Pancreas (tissue), 10 donors: Measurements from ENCODE around the gene WFIKKN1. TPM values are rescaled to one million over a fixed set of nuclear protein-coding genes. Genes with fewer than 3 reads are reported as not detected.

ENCODE experiments used
- ATAC-seq, 4 donors: fragments of 200-7000 bp; cut with Tn5 transposase; one replicate each; pipeline versions ENCODE4 v1.8.0 to v1.9.1; 2020; ENCODE audit warnings: mild to moderate bottlenecking in 4 of 4, moderate library complexity in 4 of 4
- DNase-seq, 6 donors: peaks; one replicate each; pipeline ENCODE4 v3.0.0-alpha.2; 2020
- FAIRE-seq: peaks from 2 replicates; lab custom pipeline; 2012; peaks lifted over from hg19 to GRCh38; lab: Jason Lieb, UNC
- H3K27ac ChIP-seq, 4 donors: fragments of 200-600 bp; sonication (generic); 1 replicate in 3 of 4; 2 replicates in 1 of 4; pipeline versions ENCODE4 v1.5.0 to v1.8.0; 2020
- H3K27me3 ChIP-seq, 4 donors: fragments of 200-600 bp; one replicate each; pipeline ENCODE4 v1.8.0; 2021
- H3K36me3 ChIP-seq, 3 donors: fragments of 200-600 bp; sonication (generic) in 1 of 3; one replicate each; pipeline versions ENCODE4 v1.5.0 to v1.8.0; 2020 to 2021
- H3K4me1 ChIP-seq, 3 donors: fragments of 200-600 bp; one replicate each; pipeline ENCODE4 v1.8.0; 2021
- H3K4me3 ChIP-seq, 4 donors: fragments of 200-600 bp; sonication (generic) in 2 of 4; one replicate each; pipeline versions ENCODE4 v1.5.0 to v1.8.0; 2020 to 2021
- H3K9me3 ChIP-seq, 4 donors: fragments of 200-600 bp; one replicate each; pipeline ENCODE4 v1.8.0; 2021
- CTCF ChIP-seq, 4 donors: fragments of 200-600 bp; sonication (generic) in 3 of 4; IDR thresholded peaks; one replicate each; pipeline versions ENCODE4 v1.5.0 to v1.8.0; 2021; ENCODE audit warnings: antibody characterized with exemption in 4 of 4
- WGBS, 2 donors: extraction: QIAGEN DNeasy Blood & Tissue Kit; methylation state at CpG; one replicate each; pipeline ENCODE4 v1.1.7; 2013; 5-methylcytosine and 5-hydroxymethylcytosine counted together
- intact Hi-C, 3 donors: fragments of 100-400 bp; cut with DNase I; formaldehyde crosslinking; loops; one replicate each; pipeline versions ENCODE4 v1.11.1 to v1.14.2; 2022
- polyA plus RNA-seq, 2 donors: library from polyadenylated mRNA; stranded (reverse); fragments of 200-250 nt; gene quantifications; one replicate each; pipeline ENCODE4 v1.2.3, GENCODE V29; 2013
- total RNA-seq, 6 donors: library from RNA; stranded (reverse); fragmentation: NEBNext Ultra II Directional in 4 of 6; extraction: Animal tissue kit (Norgen Biotek cat#: 25700) in 4 of 6; gene quantifications; one replicate each; pipeline versions ENCODE4 v1.2.1 to v1.2.4, GENCODE V29; 2021 to 2023
- donor health status: healthy with polysubstance abuse.
- donor health status: DM: no; HTN: no; CAD: no; lungs with moderate emphysema.
- donor health status: DM: no; HTN: no; CAD: no.
- donor health status: control.
- donor health status: control.
- donor health status: Bipolar disorder and iron deficiency.
- donor health status: DM: yes; HTN: yes; CAD: no.
- donor health status: DM: no; HTN: no; CAD: no.
- donor health status: DM: no; HTN: no; CAD: no.
- donor health status: DM: yes; HTN: yes; CAD: no.

WFIKKN1 gene
- total and polyA plus RNA-seq, 8 donors = 0.75 to 13.8 (median 1.7) TPM

GRCh38 chr16:677316-678190, 46.8 kb downstream of the WFIKKN1 start:
- Histone ChIP-seq H3K9me3 (no peaks in the 10 kb centered on the region), H3K4me1 (peaks cover 9 to 13% (median 12%) of the 10 kb centered on the region in 3 donors), H3K27me3 (no peaks in the 10 kb centered on the region), H3K4me3 (no peak overlapping the region), H3K36me3 (peaks cover 0 to 19% (median 17%) of the 10 kb centered on the region in 3 donors), H3K27ac (no peak overlapping the region)
- WGBS, 2 donors = 77 to 78% methylated on average over 49 to 57 of the region's 57 CpGs
- DNase-seq (peak in 2 of 6 donors; percentile 39 to 87), FAIRE-seq (no peak), ATAC-seq (no peak)
- intact Hi-C loops = no loop called here
- TF ChIP-seq CTCF (IDR thresholded peaks at IDR 0.05) = no peak

DNA sequence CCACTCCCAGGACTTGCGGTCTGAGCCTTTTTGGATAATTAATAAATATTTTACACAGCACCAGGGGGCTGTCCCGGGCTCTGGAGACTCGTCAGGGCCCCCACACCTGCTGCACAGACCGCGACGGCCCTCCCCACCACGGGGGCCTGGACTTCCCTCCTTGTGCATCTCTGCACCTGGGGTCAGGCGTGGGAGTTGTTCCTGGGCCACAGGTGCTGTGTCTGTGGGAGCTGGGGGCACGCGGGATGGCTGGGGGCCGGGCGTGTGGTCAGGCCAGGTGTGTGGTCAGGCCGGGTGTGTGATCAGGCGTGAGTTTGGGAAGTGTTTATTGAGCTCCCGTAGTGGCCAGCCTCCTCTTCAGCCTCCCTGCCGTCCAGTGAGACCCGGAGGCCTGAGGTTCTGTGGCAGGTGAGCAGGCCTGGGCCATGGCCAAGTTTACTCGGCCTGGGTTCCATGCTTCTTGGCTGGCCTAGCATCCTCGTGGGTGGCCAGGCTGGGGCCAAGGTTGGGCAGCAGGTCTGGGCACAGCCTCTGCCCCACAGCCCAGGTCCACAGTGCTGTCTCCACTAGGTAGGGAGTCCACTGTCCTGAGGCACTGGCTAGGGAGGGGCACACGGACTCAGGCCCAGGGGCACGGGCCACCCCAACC, 47.5 kb downstream of the WFIKKN1 start:
- peak in 2 of 6 donors; percentile 55 to 85 for DNase-seq
- Histone ChIP-seq H3K4me3 (no peak overlapping the region), H3K27ac (peak overlapping the region in 1 of 4 donors; percentile 74), H3K4me1 (peaks cover 9 to 19% (median 17%) of the 10 kb centered on the region in 3 donors), H3K27me3 (no peaks in the 10 kb centered on the region), H3K36me3 (peaks cover 0 to 15% (median 13%) of the 10 kb centered on the region in 3 donors), H3K9me3 (no peaks in the 10 kb centered on the region)
- ATAC-seq = no peak
- intact Hi-C loops = no loop called here
- WGBS, 2 donors = 72 to 75% methylated on average over 19 to 21 of the region's 21 CpGs
- FAIRE-seq = no peak
- no peak for TF ChIP-seq CTCF (IDR thresholded peaks at IDR 0.05)

- H3K4me1 ChIP-seq = peaks cover 9 to 21% (median 21%) of the 10 kb centered on the region in 3 donors
- peaks cover 0 to 14% (median 13%) of the 10 kb centered on the region in 3 donors for H3K36me3 ChIP-seq
- H3K27ac ChIP-seq = peak overlapping the region; percentile 68 to 78 (median 74)
- 28 to 30% methylated on average over 43 to 52 of the region's 52 CpGs for WGBS, 2 donors
- no peaks in the 10 kb centered on the region for H3K27me3 ChIP-seq
- H3K9me3 ChIP-seq = no peaks in the 10 kb centered on the region
- intact Hi-C loops = no loop called here
- peak; percentile 81 to 89 (median 84) for DNase-seq
- peak; percentile 41 to 59 (median 48) for ATAC-seq
- TF ChIP-seq CTCF (IDR thresholded peaks at IDR 0.05) = no peak
- H3K4me3 ChIP-seq = peak overlapping the region; percentile 4 to 75 (median 34)
- FAIRE-seq = no peak
These were observed 48.4 kb downstream of the WFIKKN1 start for GRCh38 chr16:678858-679813.

DNA sequence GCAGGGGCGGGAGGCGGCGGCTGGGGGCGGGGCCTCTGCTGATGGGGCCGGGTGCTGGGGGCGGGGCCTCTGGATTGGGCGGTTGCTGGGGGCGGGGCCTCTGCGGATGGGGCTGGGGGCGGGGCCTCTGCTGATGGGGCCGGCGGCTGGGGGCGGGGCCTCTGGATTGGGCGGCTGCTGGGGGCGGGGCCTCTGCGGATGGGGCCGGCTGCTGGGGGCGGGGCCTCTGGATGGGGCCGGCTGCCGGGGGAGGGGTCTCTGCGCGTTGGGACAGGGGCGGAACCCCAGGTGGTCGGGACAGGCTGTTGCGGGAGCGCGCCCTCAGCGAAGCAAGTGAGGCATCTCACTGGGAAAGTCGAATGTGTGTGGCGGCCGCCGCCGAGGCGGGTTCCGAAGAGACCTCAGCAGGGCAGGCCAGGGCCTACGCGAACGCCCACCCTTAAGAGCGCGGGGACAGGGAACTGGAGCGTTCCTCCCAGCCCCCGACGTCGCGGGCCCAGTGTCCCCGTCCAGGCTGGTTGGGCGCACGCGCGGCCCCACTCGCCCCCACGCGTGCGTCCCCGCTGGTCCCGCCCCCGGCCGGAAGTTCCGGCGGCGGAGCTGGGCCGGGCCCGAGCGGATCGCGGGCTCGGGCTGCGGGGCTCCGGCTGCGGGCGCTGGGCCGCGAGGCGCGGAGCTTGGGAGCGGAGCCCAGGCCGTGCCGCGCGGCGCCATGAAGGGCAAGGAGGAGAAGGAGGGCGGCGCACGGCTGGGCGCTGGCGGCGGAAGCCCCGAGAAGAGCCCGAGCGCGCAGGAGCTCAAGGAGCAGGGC, 49.2 kb downstream of the WFIKKN1 start, which contains the start of gene STUB1:
STUB1 (plus strand) TSS at position 597 of the 811 bp plus-strand sequence; CDS start at position 713, 116 bp downstream.
- TF ChIP-seq CTCF (IDR thresholded peaks at IDR 0.05) = no peak
- Histone ChIP-seq H3K9me3 (no peaks in the 10 kb centered on the region), H3K36me3 (peaks cover 0 to 14% (median 13%) of the 10 kb centered on the region in 3 donors), H3K4me1 (peaks cover 9 to 25% (median 24%) of the 10 kb centered on the region in 3 donors), H3K27ac (peak within 1 kb of the TSS; percentile 74 to 87 (median 82)), H3K27me3 (no peaks in the 10 kb centered on the region), H3K4me3 (peak within 1 kb of the TSS; percentile 51 to 93 (median 74))
- FAIRE-seq = no peak
- intact Hi-C loops = no loop called here
- WGBS, 2 donors = 0 to 1% methylated on average over 29 to 91 of the region's 91 CpGs
- peak; percentile 63 to 82 (median 72) for ATAC-seq
- peak; percentile 78 to 94 (median 88) for DNase-seq
